OCI-LY1 (cell line): ENCODE data around the gene ANKS1A.

ENCODE experiments used
- H2AFZ ChIP-seq: fragments of 200-600 bp; sonication (generic), shearing (Covaris generic); 2 replicates; pipeline ENCODE4 v1.6.0; 2014; ENCODE audit warnings: antibody characterized with exemption, mild to moderate bottlenecking, low read length
- H3F3A ChIP-seq: fragments of 200-600 bp; sonication (generic), shearing (Covaris generic); 2 replicates; pipeline ENCODE4 v1.6.0; 2014; ENCODE audit warnings: mild to moderate bottlenecking, antibody characterized with exemption, low read length, moderate library complexity; ENCODE audit not compliant: insufficient read depth
- H3K27ac ChIP-seq: fragments of 200-600 bp; sonication (generic); 2 replicates; pipeline ENCODE4 v1.5.1; 2014; ENCODE audit warnings: low read length, mixed run types, mild to moderate bottlenecking, low read depth; ENCODE audit not compliant: poor library complexity, severe bottlenecking
- H3K27me3 ChIP-seq: fragments of 200-600 bp; sonication (generic); 2 replicates; pipeline ENCODE4 v1.6.0; 2014; ENCODE audit warnings: antibody characterized with exemption, mild to moderate bottlenecking, low read length, moderate library complexity; ENCODE audit not compliant: insufficient read depth
- H3K36me3 ChIP-seq: fragments of 200-600 bp; sonication (generic); 2 replicates; pipeline ENCODE4 v1.6.1; 2014; ENCODE audit warnings: mild to moderate bottlenecking, antibody characterized with exemption, low read length, moderate library complexity, mixed read lengths; ENCODE audit not compliant: insufficient read depth
- H3K4me1 ChIP-seq: fragments of 200-600 bp; sonication (generic); 2 replicates; pipeline ENCODE4 v1.5.1; 2014; ENCODE audit warnings: mild to moderate bottlenecking, low read length, moderate library complexity; ENCODE audit not compliant: insufficient read depth, severe bottlenecking
- H3K4me2 ChIP-seq: fragments of 200-600 bp; sonication (generic), shearing (Covaris generic); 2 replicates; pipeline ENCODE4 v1.6.1; 2014; ENCODE audit warnings: low read length
- H3K4me3 ChIP-seq: fragments of 200-600 bp; sonication (generic); 2 replicates; pipeline ENCODE4 v1.5.1; 2014; ENCODE audit warnings: low read length, low read depth, mild to moderate bottlenecking, mixed read lengths; ENCODE audit not compliant: poor library complexity, severe bottlenecking
- H3K79me2 ChIP-seq: fragments of 200-600 bp; shearing (Covaris generic); 2 replicates; pipeline ENCODE4 v1.6.1; 2016; ENCODE audit warnings: mixed run types, low read length, mixed read lengths; ENCODE audit not compliant: insufficient read depth
- H3K9ac ChIP-seq: fragments of 200-600 bp; sonication (generic), shearing (Covaris generic); 2 replicates; pipeline ENCODE4 v1.6.1; 2014; ENCODE audit warnings: mild to moderate bottlenecking, low read length, mixed read lengths
- H3K9me2 ChIP-seq: fragments of 200-600 bp; sonication (generic), shearing (Covaris generic); 2 replicates; pipeline ENCODE4 v1.6.1; 2014; ENCODE audit warnings: low read depth, mild to moderate bottlenecking, low read length, mixed read lengths
- H3K9me3 ChIP-seq: fragments of 200-600 bp; shearing (Covaris generic); 2 replicates; pipeline ENCODE4 v1.6.1; 2014; ENCODE audit warnings: low read length, mixed read lengths
- H4K20me1 ChIP-seq: fragments of 200-600 bp; sonication (generic), shearing (Covaris generic); 2 replicates; pipeline ENCODE4 v1.6.0; 2016; ENCODE audit warnings: mild to moderate bottlenecking, low read length; ENCODE audit not compliant: insufficient read depth
- EZH2 ChIP-seq: fragments of 200-600 bp; sonication (generic), shearing (Covaris generic); IDR thresholded peaks from 2 replicates; pipeline ENCODE4 v1.8.0; 2017; ENCODE audit warnings: borderline replicate concordance, mixed run types, mild to moderate bottlenecking, antibody characterized with exemption, low read length, moderate library complexity, mixed read lengths
- TF ChIP-seq, protein P1 (sequence below): fragments of 200-600 bp; sonication (generic), shearing (Covaris generic); IDR thresholded peaks from 2 replicates; pipeline ENCODE4 v1.5.1; 2017; ENCODE audit warnings: mild to moderate bottlenecking, antibody characterized with exemption, low read length, moderate library complexity, mixed read lengths

Gene ANKS1A

DNA sequence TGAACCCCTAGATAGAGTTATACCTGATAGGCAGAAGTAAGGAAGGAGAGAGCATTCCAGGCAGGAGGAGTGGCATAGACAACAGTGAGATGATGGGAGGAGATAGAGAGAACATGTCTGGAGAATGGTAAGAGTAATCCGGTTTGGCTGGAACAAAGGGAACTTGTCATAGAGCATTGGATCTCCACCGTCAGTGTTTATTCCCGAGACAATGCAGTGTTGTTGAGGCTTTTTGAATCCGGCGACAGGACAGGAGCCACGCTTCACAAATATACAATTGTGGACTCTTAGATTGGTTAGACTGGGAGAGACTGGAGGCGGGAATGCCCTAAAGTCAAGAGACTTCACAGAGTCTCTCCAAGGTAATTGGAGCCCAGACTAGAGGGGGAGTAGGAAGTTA is 119.8 kb downstream of the ANKS1A start:
- Histone ChIP-seq H3K27me3 (no peaks in the 10 kb centered on the region), H2AFZ (no peak overlapping the region), H3K9ac (no peak overlapping the region), H4K20me1 (no peaks in the 10 kb centered on the region), H3F3A (no peaks in the 10 kb centered on the region), H3K4me3 (no peak overlapping the region), H3K27ac (no peak overlapping the region), H3K79me2 (no peaks in the 10 kb centered on the region), H3K4me2 (no peak overlapping the region), H3K36me3 (no peaks in the 10 kb centered on the region; the same call in 1 of the 2 replicates), H3K9me2 (no peaks in the 10 kb centered on the region), H3K9me3 (no peaks in the 10 kb centered on the region), H3K4me1 (no peaks in the 10 kb centered on the region)
- no peak for TF ChIP-seq EZH2
- TF ChIP-seq, protein P1, sequence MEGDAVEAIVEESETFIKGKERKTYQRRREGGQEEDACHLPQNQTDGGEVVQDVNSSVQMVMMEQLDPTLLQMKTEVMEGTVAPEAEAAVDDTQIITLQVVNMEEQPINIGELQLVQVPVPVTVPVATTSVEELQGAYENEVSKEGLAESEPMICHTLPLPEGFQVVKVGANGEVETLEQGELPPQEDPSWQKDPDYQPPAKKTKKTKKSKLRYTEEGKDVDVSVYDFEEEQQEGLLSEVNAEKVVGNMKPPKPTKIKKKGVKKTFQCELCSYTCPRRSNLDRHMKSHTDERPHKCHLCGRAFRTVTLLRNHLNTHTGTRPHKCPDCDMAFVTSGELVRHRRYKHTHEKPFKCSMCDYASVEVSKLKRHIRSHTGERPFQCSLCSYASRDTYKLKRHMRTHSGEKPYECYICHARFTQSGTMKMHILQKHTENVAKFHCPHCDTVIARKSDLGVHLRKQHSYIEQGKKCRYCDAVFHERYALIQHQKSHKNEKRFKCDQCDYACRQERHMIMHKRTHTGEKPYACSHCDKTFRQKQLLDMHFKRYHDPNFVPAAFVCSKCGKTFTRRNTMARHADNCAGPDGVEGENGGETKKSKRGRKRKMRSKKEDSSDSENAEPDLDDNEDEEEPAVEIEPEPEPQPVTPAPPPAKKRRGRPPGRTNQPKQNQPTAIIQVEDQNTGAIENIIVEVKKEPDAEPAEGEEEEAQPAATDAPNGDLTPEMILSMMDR, result no peak

DNA sequence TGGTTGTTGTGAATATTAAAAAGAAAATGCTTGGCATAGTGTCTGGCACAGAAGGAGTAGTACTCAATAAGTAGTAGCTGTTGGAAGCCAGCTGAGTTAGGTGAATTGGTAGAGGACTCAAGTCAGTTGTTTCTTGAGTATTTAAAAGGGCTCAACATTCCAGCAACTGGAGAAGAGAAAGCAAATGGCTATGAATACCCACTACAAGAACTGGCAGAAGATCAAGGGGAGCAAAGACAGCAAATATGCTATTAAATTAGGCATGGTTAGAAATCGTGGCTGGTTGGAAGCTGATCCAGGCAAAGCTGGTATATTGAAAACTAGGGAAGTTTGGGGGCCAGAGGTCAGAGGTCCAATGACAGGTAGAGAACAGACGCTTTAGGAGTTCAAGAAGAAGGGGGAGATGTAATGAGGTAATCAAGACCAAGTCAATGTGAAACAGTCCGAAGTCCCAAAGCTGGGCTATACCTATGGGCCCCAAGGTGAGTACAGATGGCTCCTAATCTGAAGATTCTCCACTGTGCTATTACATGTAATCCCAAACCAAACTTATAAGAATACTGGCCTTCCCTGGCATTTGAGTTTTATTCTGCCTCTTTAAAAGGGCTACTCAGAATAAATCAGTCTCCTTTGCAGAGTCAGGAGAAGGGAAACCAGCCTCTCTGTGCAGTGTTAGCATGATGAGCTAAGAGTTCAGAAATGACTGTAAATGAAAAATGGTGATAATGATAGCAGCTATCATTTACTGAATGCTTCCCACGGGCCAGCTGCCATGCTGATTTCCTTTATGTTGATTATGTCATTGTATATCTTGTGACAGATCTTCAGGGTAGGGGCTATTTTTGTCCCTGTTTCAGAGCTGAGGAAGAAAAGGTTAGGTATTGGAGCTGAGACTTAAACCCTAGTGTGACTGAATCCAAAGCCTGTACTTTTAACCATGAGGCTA is 122.3 kb downstream of the ANKS1A start:
- Histone ChIP-seq H3K79me2 (no peaks in the 10 kb centered on the region), H3K27me3 (no peaks in the 10 kb centered on the region), H3K4me3 (no peak overlapping the region), H3K27ac (no peak overlapping the region), H3K4me1 (no peaks in the 10 kb centered on the region), H2AFZ (no peak overlapping the region), H3F3A (no peaks in the 10 kb centered on the region), H3K9me2 (no peaks in the 10 kb centered on the region), H4K20me1 (no peaks in the 10 kb centered on the region), H3K4me2 (no peak overlapping the region), H3K36me3 (no peaks in the 10 kb centered on the region; the same call in 1 of the 2 replicates), H3K9ac (no peak overlapping the region), H3K9me3 (no peaks in the 10 kb centered on the region)
- TF ChIP-seq EZH2, result no peak
- TF ChIP-seq, protein P1, result no peak

DNA sequence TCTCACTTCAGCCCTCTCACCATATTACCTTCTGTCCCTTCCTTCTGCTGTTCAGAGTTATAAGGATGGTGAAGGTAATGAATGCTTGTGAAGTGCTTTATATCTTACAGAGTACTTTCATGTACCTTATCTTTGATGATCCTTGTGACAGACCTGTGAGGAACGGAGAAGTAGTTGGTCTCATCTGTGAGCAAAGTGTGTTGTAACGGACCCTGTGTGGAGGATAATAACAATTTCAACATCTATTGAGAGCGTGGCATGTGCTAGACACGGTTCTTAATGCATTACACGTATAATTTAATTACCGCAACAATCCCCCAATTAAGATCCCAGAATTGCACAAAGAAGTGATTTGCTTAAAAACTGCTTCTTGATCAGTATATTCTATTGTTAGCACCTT is 124.6 kb downstream of the ANKS1A start:
- Histone ChIP-seq H3F3A (no peaks in the 10 kb centered on the region), H3K9ac (no peak overlapping the region), H3K4me1 (no peaks in the 10 kb centered on the region), H3K9me3 (no peaks in the 10 kb centered on the region), H3K4me2 (no peak overlapping the region), H3K79me2 (no peaks in the 10 kb centered on the region), H3K27ac (no peak overlapping the region), H3K9me2 (no peaks in the 10 kb centered on the region), H2AFZ (no peak overlapping the region), H3K27me3 (no peaks in the 10 kb centered on the region), H4K20me1 (no peaks in the 10 kb centered on the region), H3K36me3 (peaks cover 9% of the 10 kb centered on the region), H3K4me3 (no peak overlapping the region)
- TF ChIP-seq, protein P1, result no peak
- no peak for TF ChIP-seq EZH2
